Urothelium cell line (cell line): Measurements from ENCODE around the gene MARCHF11.

Experiments used
- DNase-seq: peaks from one replicate; pipeline ENCODE4 v3.0.0; 2011; ENCODE audit warnings: low spot score, mixed read lengths
- FAIRE-seq: peaks from 2 replicates; lab custom pipeline; 2011; peaks lifted over from hg19 to GRCh38; lab: Jason Lieb, UNC

Gene MARCHF11

GRCh38 chr5:16134204-16134603 lies 45.4 kb downstream of the MARCHF11 start:
- DNase-seq, result no peak
- no peak for FAIRE-seq

- FAIRE-seq, result no peak
- no peak for DNase-seq
Measured at GRCh38 chr5:16131878-16132277, 47.7 kb downstream of the MARCHF11 start.

GRCh38 chr5:16128944-16129343 lies 50.6 kb downstream of the MARCHF11 start:
- FAIRE-seq (no peak), DNase-seq (no peak)

- FAIRE-seq (no peak), DNase-seq (no peak)
Measured at GRCh38 chr5:16127865-16128544, 51.6 kb downstream of the MARCHF11 start.

- FAIRE-seq, result no peak
- DNase-seq, result no peak
Measured at GRCh38 chr5:16120579-16120978, 59.0 kb downstream of the MARCHF11 start.

GRCh38 chr5:16119790-16120189 lies 59.8 kb downstream of the MARCHF11 start:
- no peak for DNase-seq
- FAIRE-seq, result no peak

GRCh38 chr5:16115140-16115539 lies 64.5 kb downstream of the MARCHF11 start:
- DNase-seq (no peak), FAIRE-seq (no peak)

GRCh38 chr5:16108418-16108817 lies 71.2 kb downstream of the MARCHF11 start:
- no peak for FAIRE-seq
- DNase-seq, result no peak

- FAIRE-seq (no peak), DNase-seq (no peak)
Measured at GRCh38 chr5:16104961-16105360, 74.6 kb downstream of the MARCHF11 start.

GRCh38 chr5:16095612-16096011 lies 84.0 kb downstream of the MARCHF11 start:
- no peak for FAIRE-seq
- no peak for DNase-seq

- no peak for FAIRE-seq
- DNase-seq, result no peak
Measured at GRCh38 chr5:16090270-16090669, 89.3 kb downstream of the MARCHF11 start.

- no peak for DNase-seq
- FAIRE-seq, result no peak
Measured at GRCh38 chr5:16082982-16083381, 96.6 kb downstream of the MARCHF11 start.

- FAIRE-seq (no peak), DNase-seq (no peak)
Measured at GRCh38 chr5:16082053-16082452, 97.5 kb downstream of the MARCHF11 start.

GRCh38 chr5:16081376-16081955 lies 98.1 kb downstream of the MARCHF11 start:
- FAIRE-seq, result no peak
- no peak for DNase-seq

GRCh38 chr5:16076657-16077056 lies 102.9 kb downstream of the MARCHF11 start:
- FAIRE-seq (no peak), DNase-seq (no peak)

GRCh38 chr5:16074358-16074757 lies 105.2 kb downstream of the MARCHF11 start:
- peak; percentile 5 for FAIRE-seq

GRCh38 chr5:16072616-16073015 lies 107.0 kb downstream of the MARCHF11 start:
- FAIRE-seq, result no peak
- no peak for DNase-seq

More at GRCh38 chr5:16074358-16074757, 105.2 kb downstream of the MARCHF11 start:
- no peak for DNase-seq

GRCh38 chr5:16067415-16067814 lies 112.2 kb downstream of the MARCHF11 start:
- FAIRE-seq (no peak), DNase-seq (no peak)

- DNase-seq (no peak), FAIRE-seq (no peak)
Measured at GRCh38 chr5:16066810-16067209, 112.8 kb downstream of the MARCHF11 start.

GRCh38 chr5:16066320-16066719 lies 113.3 kb downstream of the MARCHF11 start:
- DNase-seq, result no peak
- no peak for FAIRE-seq

- DNase-seq (no peak), FAIRE-seq (no peak)
Measured at GRCh38 chr5:16065831-16066230, 113.8 kb downstream of the MARCHF11 start.

- FAIRE-seq, result no peak
- DNase-seq, result no peak
Measured at GRCh38 chr5:16064135-16064893, 115.3 kb downstream of the MARCHF11 start.
